GM21390 (cell line): ENCODE data around the gene SPOP.
"Not testable (repeated sequence)": the region's sequence is repeated elsewhere in the genome, so short reads cannot be mapped to it uniquely, and the experiment has no call there.

Experiments
- ATAC-seq: cut with Tn5 transposase; IDR thresholded peaks from one replicate; pipeline ENCODE4 v1.9.1; 2021; ENCODE audit not compliant: unreplicated experiment

SPOP gene

DNA sequence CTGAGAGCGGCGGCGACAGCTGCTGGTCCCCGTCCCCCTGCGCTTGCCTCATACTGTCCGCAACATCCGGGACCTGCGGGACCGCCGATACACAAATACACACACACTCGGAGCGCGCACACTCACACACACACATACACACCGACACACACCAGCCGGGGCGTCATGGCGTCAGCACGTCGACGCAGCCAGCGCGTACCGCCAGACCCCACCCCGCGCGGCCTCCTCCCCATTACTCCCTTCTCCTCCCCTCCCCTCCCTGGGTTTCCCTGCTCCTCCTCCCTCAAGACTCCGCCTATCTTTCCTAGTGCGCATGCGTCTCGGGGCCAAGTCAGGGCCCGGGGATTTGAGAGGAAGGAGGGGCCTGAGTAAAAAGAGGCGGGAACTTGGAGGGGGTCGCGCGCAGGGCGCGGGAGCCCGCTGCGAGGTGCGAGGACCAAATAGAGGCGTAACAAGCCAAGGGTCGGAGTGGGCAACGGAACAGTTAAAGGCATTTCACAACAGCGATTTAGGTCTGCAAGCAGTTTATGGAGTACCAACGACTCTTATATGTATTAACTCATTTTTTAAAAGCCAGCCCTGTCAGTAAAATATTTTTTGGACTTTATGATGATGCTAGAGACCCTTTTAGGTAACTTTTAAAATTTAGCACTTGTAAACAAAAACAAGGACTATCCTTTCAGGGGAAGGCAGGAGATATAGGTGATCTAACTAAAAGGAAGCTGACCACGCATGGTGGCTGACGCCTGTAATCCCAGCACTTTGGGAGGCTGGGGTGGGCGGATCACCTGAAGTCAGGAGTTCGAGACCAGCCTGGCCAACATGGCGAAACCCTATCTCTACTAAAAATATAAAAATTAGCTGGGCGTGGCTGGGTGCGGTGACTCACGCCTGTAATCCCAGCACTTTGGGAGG, at the start of gene SPOP:
TSS of gene SPOP (minus strand) at position 165 of the 915 bp plus-strand sequence. CDS start 55,287 bp downstream, outside the sequence.
- ATAC-seq: peak; percentile 58

DNA sequence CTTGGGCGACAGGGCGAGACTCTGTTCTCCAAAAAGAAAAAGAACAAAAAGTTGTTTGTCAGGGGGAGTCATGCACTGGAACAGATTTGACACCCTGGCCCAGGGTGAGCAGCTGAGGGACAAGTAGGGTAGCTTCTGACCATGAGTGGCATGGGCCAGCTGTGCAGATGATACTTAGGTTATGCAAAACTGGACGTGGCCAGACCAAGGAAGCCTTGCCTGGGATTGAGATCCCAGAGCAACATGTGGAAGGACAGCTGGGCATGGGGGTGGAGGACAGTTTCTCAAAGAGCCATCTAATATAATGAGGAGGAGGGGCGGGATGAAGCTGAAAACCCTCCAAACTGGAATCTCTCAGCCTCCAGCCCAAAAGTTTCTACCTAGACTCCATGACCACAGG, 49.5 kb upstream of the SPOP start:
- ATAC-seq: no peak

- ATAC-seq: no peak
These were observed 47.7 kb upstream of the SPOP start for GRCh38 chr17:49725452-49726130.

DNA sequence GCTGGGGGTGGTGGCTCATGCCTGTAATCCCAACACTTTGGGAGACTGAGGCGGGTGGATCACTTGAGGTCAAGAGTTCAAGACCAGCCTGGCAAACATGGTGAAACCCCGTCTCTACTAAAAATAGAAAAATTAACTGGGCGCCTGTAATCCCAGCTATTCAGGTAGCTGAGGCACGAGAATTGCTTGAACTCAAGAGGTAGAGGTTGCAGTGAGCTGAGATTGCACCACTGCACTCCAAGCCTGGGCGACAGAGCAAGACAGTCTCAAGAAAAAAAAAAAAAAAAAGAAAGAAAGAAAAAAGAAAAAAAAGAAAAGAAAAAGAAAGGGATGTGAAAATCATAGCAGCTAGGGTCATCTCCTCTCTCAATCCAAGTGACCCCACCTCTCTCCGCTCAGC, 46.7 kb upstream of the SPOP start:
- not testable (repeated sequence) for ATAC-seq

GRCh38 chr17:49723423-49723822, 45.5 kb upstream of the SPOP start:
- ATAC-seq: no peak

DNA sequence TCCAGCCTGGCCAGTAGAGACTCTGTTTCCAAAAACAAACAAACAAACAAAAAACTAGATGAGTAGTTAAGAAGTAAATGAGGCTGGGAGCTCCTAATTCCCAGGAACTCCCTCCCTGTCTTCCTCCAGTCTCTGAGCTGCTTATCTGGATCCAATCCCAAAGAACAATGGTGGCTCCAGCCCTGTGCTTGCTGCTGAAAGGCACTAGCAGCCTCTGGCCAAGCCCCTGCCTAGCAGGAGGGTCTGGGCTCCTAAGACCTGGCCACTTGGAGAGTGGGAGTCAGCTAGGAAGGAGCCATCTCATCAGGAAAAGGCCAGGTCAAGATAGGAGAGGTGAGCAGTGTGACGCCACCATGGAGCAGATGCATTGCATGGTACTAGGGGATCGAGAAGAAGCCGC, 44.2 kb upstream of the SPOP start:
- no peak for ATAC-seq

DNA sequence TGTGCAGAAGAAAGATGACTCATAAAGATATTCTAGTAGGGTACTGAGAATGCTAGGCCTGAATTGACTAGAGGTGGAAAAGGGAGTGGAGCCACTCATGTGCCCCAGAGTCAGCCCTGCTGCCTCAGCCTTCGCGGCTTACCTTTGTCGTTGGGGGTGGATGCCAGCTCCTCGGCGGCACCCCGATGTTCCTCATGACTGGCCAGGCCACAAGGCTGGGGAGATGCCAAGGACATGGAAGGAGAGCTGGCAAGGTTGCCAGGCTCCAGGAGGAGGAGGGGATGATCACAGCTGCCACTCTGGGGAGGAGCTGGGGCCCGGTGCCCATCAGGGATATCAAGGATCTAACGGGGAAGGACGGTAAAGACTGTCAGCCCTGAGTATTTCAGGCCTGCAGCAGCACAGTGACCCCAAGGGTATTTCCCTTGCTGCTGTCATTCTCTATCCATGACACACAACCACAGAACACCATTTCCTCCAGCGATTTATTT, 39.5 kb upstream of the SPOP start:
- ATAC-seq: no peak

DNA sequence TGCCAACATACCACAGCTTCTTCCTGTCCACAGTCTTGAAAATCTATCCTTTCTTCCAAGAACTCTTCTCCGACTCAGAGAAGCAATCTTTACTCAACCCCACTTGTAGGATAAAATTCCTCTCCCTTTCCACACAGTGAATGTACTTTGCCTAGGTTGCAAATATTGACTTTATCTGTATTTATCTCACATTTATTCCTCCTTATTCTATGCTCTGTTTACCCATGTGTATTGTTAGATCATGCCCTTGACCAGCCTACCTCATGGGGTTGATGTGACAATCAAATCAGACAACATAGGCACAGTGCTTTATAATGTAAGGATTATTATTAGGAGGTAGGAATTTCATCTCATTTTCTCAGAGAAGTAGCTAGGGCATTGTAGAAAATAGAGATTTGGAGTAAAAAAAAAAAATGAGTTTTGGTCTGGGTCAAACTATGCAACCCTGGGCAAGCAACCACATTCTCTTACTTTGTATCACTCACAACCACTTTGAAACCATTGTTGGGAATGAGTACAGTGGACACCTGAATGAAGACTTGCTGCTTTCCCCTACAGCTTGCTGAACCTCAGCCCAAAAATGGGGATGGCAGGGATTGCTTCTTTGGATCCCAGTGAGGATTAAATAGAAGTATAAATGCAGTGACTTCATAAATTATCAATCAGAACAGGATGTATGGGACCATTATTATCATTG, 38.9 kb upstream of the SPOP start:
- ATAC-seq: no peak

GRCh38 chr17:49715717-49716279, 37.9 kb upstream of the SPOP start:
- ATAC-seq: no peak

DNA sequence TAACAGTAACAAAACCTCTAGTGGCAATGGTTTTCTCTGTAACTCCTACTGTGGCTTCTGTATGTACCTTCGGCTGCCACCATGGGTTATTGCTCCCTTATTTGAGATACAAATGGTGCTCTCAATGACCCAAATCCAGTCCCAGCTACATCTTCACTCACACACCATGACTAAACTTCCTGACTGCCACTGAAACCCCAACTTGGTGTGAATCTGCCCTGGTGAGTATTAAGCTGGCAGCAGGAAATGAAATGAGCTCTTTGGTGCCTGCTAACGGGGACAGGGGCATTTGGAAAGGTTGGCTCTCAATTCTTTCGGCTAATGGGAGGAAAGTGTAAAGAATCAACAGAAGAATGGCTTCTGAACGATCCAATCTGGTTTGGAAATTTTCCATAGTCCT, 37.3 kb upstream of the SPOP start:
- ATAC-seq: no peak

DNA sequence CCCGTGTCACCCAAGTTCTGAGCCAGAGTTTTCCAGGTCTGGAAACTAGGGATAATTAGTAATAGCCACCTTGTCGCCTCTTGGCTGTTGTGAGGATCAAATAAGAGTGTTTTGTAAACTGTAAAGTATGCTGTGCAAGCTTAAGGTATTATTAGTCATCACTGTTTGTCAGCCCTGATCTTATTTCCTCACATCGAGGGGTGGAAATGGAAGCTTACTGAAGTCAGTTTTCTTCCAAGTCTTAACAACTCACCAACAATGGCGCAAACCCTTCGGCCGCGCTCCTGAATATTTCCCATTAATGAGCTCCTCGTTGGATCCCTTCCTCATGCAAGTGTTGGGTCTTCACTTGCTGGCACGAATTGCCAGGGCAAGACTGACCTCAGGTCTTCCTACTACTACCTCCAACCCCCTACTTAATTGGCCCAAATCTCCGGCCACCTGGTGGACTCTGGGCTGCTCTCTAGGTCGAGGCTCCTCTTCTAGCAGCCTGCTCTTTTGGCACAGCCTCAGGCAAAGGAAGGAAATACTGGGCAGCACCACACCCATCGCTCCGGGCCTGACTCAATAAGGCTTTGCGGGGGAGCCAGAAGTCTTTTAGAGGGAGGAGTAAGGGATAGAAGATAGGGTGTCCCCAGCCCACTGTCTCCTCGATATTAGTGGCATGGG, 30.8 kb upstream of the SPOP start:
- no peak for ATAC-seq

DNA sequence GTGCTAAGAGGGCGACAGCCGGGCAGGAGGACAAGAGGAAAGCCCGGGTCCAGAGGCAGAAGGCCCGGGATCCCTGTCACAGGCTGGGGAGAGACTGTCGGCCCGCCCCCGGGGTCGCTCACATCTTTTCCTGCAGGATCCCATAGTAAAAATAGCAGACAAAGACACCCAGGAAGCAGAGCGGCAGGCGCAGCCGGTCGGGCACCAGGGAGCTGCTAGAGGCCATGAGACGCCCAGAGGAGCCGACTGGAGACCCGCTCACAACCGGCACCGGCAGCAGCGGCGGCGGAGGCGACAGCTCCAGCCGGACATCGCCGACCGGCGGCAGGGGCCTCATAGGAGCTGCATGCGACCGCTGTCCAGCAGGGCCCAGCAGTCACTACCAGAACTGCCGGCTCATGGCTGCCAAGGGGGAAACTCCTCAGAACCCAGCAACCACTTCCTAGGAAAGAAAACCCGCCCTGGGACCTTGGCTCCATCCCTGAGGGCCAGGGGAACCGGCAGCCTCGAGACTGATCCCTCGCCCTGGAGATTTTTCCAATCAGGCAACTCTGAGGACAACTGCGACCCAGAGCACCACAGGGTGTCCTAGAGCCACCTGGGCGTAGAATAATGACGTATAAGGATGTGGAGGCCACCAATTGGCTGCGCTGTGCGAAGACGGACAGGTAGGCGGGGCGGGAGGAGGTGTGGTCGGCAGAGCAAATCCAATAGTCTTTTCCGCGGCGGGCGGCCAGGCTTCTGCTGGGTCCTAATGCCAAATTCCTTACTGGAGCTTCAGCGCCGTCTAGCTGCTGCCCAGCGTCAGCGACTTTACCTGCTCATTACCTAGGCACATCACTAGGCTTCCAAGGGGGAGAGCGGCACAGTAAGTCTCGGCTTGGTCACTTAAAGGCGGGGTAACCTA, 30.0 kb upstream of the SPOP start, which contains the start of gene SLC35B1:
TSS of gene SLC35B1 (minus strand) at position 357 of the 907 bp plus-strand sequence. CDS start at position 226, 131 bp downstream.
- peak; percentile 93 for ATAC-seq

GRCh38 chr17:49707246-49707607, 29.3 kb upstream of the SPOP start:
- ATAC-seq: no peak

- no peak for ATAC-seq
These were observed 27.4 kb upstream of the SPOP start for GRCh38 chr17:49705254-49705653.

GRCh38 chr17:49703557-49704277, 25.8 kb upstream of the SPOP start:
- ATAC-seq: no peak

GRCh38 chr17:49700960-49701359, 23.1 kb upstream of the SPOP start:
- ATAC-seq: no peak

- no peak for ATAC-seq
These were observed 22.2 kb upstream of the SPOP start for GRCh38 chr17:49699966-49700575.

GRCh38 chr17:49698005-49698404, 20.1 kb upstream of the SPOP start:
- no peak for ATAC-seq
